Endothelial cell of umbilical vein (primary cell): ENCODE data around the gene PARP6. TPM values are rescaled to one million over a fixed set of nuclear protein-coding genes. Genes with fewer than 3 reads are reported as not detected.

Experiments used
- BruUV-seq: library from RNA; stranded (reverse); fragments of 400-500 nt; replicated peaks from 2 replicates; lab custom pipeline; 2021; lab: Mats Ljungman, UMichigan
- CTCF ChIA-PET: fragments of 300-600, 350-600 bp; sonication (Branson Sonifier 250); formaldehyde crosslinking; loops from one replicate; lab custom pipeline; 2021; ENCODE audit warnings: antibody characterized with exemption, inconsistent platforms; lab: Charles Lee
- POLR2A ChIA-PET: fragments of 300-600, 350-600 bp; sonication (Branson Sonifier 250); formaldehyde crosslinking; loops from one replicate; lab custom pipeline; 2021; ENCODE audit warnings: antibody characterized with exemption, inconsistent platforms; lab: Charles Lee
- DNase-seq: peaks from one replicate; pipeline ENCODE4 v3.0.0-alpha.2; 2011; ENCODE audit warnings: low read depth, low spot score
- FAIRE-seq: peaks from 2 replicates; lab custom pipeline; 2011; peaks lifted over from hg19 to GRCh38; lab: Jason Lieb, UNC
- H2AFZ ChIP-seq: 2 replicates; pipeline ENCODE4 v1.6.0; 2012; ENCODE audit warnings: low read depth, low read length, control low read depth, inconsistent platforms
- H3K27ac ChIP-seq: 2 replicates; pipeline ENCODE4 v1.5.1; 2011; ENCODE audit warnings: low read depth, mild to moderate bottlenecking, control low read depth, low read length, moderate library complexity; ENCODE audit not compliant: insufficient read depth
- H3K27me3 ChIP-seq, 2 experiments: 2 replicates each; pipeline versions ENCODE4 v1.6.0 to v1.6.1; 2011; ENCODE audit warnings: low read length in 2 of 2, mixed read lengths in 1 of 2; ENCODE audit not compliant: control insufficient read depth in 2 of 2, insufficient read depth in 2 of 2
- H3K36me3 ChIP-seq, 2 experiments: 2 replicates in 1 of 2; 3 replicates in 1 of 2; pipeline ENCODE4 v1.5.1; 2011; ENCODE audit warnings: low read length in 2 of 2, mild to moderate bottlenecking in 1 of 2, moderate library complexity in 1 of 2; ENCODE audit not compliant: control insufficient read depth in 2 of 2, insufficient read depth in 2 of 2; ENCODE audit errors: extremely low read depth in 1 of 2
- H3K4me1 ChIP-seq: 3 replicates; pipeline ENCODE4 v1.5.1; 2011; ENCODE audit warnings: mild to moderate bottlenecking, low read length; ENCODE audit not compliant: control insufficient read depth, insufficient read depth; ENCODE audit errors: extremely low read depth
- H3K4me2 ChIP-seq: 2 replicates; pipeline ENCODE4 v1.6.1; 2011; ENCODE audit warnings: low read length, control low read depth, mixed read lengths; ENCODE audit not compliant: insufficient read depth
- H3K4me3 ChIP-seq, 3 experiments: fragments of 200-600 bp in 1 of 3; sonication (generic), shearing (Covaris generic) in 1 of 3; replicated peaks in 1 of 3; 2 replicates each; pipeline ENCODE4 v1.5.1; 2011 to 2016; ENCODE audit warnings: control low read depth in 3 of 3, low read length in 3 of 3, mild to moderate bottlenecking in 2 of 3, inconsistent platforms in 1 of 3, low read depth in 1 of 3, moderate library complexity in 1 of 3; ENCODE audit not compliant: insufficient read depth in 1 of 3
- H3K79me2 ChIP-seq: 2 replicates; pipeline ENCODE4 v1.6.0; 2012; ENCODE audit warnings: low read length, inconsistent platforms; ENCODE audit not compliant: control insufficient read depth, insufficient read depth
- H3K9ac ChIP-seq: replicated peaks from 2 replicates; pipeline ENCODE3; 2011; ENCODE audit warnings: low read length, control low read depth; ENCODE audit not compliant: insufficient read depth; ENCODE audit errors: extremely low read depth
- H3K9me1 ChIP-seq: replicated peaks from 3 replicates; pipeline ENCODE4 v1.6.0; 2011; ENCODE audit warnings: mild to moderate bottlenecking, low read length; ENCODE audit not compliant: control insufficient read depth, insufficient read depth; ENCODE audit errors: extremely low read depth
- H3K9me3 ChIP-seq: replicated peaks from 2 replicates; pipeline ENCODE4 v1.5.1; 2012; ENCODE audit warnings: low read length, inconsistent platforms; ENCODE audit not compliant: control insufficient read depth, insufficient read depth
- H4K20me1 ChIP-seq: replicated peaks from 2 replicates; pipeline ENCODE3; 2011; ENCODE audit warnings: mild to moderate bottlenecking, low read length; ENCODE audit not compliant: control insufficient read depth, insufficient read depth; ENCODE audit errors: extremely low read depth
- CTCF ChIP-seq, 2 donors: IDR thresholded peaks; 1 replicate in 1 of 2; 2 replicates in 1 of 2; pipeline ENCODE4 v1.5.1; 2011; ENCODE audit warnings: low read length in 2 of 2, mild to moderate bottlenecking in 2 of 2, moderate library complexity in 2 of 2, control low read depth in 1 of 2, inconsistent platforms in 1 of 2, low read depth in 1 of 2; ENCODE audit not compliant: insufficient read depth in 1 of 2; ENCODE audit errors: extremely low read depth in 1 of 2
- EZH2 ChIP-seq: IDR thresholded peaks from 2 replicates; pipeline ENCODE4 v1.6.1; 2012; ENCODE audit warnings: borderline replicate concordance, low read depth, mild to moderate bottlenecking, moderate library complexity, low read length, inconsistent platforms; ENCODE audit not compliant: severe bottlenecking
- FOS ChIP-seq: IDR thresholded peaks from 2 replicates; pipeline ENCODE4 v1.6.1; 2011; ENCODE audit warnings: mild to moderate bottlenecking, low read length, moderate library complexity, borderline replicate concordance; ENCODE audit not compliant: insufficient read depth
- GATA2 ChIP-seq: IDR thresholded peaks from 2 replicates; pipeline ENCODE4 v1.7.0; 2011; ENCODE audit warnings: low read depth, mild to moderate bottlenecking, moderate library complexity, mixed read lengths, low read length; ENCODE audit not compliant: insufficient read length, insufficient read depth
- JUN ChIP-seq: IDR thresholded peaks from 2 replicates; pipeline ENCODE4 v1.6.1; 2011; ENCODE audit warnings: borderline replicate concordance, low read depth; ENCODE audit not compliant: insufficient read length, insufficient read depth
- MAX ChIP-seq: IDR thresholded peaks from 2 replicates; pipeline ENCODE4 v1.6.1; 2011; ENCODE audit not compliant: insufficient read depth, insufficient read length
- MYC ChIP-seq: IDR thresholded peaks from one replicate; pipeline ENCODE4 v1.6.1; 2011; ENCODE audit warnings: mild to moderate bottlenecking, low read depth, low read length
- POLR2A ChIP-seq: IDR thresholded peaks from 2 replicates; pipeline ENCODE4 v1.6.1; 2012; ENCODE audit warnings: low read depth, mild to moderate bottlenecking, control low read depth, low read length
- POLR2AphosphoS5 ChIP-seq: IDR thresholded peaks from 2 replicates; pipeline ENCODE4 v1.6.1; 2012; ENCODE audit warnings: low read depth, mild to moderate bottlenecking, control low read depth, low read length, moderate library complexity; ENCODE audit not compliant: insufficient read depth
- dilution Hi-C: fragments of 300-500 bp; cut with MboI; formaldehyde crosslinking; loops from one replicate; pipeline ENCODE4 v1.15.0; 2019; ENCODE audit warnings: low sequenced_read_pairs; ENCODE audit not compliant: extremely low pct_ligation_motif_present
- intact Hi-C: fragments of 100-400 bp; cut with micrococcal nuclease; formaldehyde crosslinking; loops from one replicate; pipeline ENCODE4 v1.10.0; 2022
- polyA plus RNA-seq, 4 experiments: library from polyadenylated mRNA; depleted of rRNA in 3 of 4; stranded (reverse) in 3 of 4; unstranded in 1 of 4; fragments of >200 nt; gene quantifications; 2 replicates each; pipeline versions ENCODE4 v1.2.1 to v1.2.3, GENCODE V29; 2011 to 2012; ENCODE audit warnings: missing spikeins in 1 of 4
- total RNA-seq: library from RNA; stranded (reverse); gene quantifications from 2 replicates; pipeline ENCODE4 v1.2.3, GENCODE V29; 2021

PARP6 gene
- total and polyA plus RNA-seq, 2 donors (not counting 3 experiments of a cell fraction or from before 2014, with no cell fraction given) = 41.1 to 53.3 TPM

- no TSS peak for BruUV-seq
- Histone ChIP-seq H3K4me2 (no peak overlapping the region), H3K79me2 (peaks cover 12% of the 10 kb centered on the region), H3K9me1 (no peaks in the 10 kb centered on the region), H4K20me1 (no peaks in the 10 kb centered on the region), H3K4me1 (peaks cover 8% of the 10 kb centered on the region), H3K27ac (no peak overlapping the region), H3K27me3 (no peaks in the 10 kb centered on the region), H3K36me3 (peaks cover 65 to 73% of the 10 kb centered on the region in 2 experiments), H3K9me3 (no peaks in the 10 kb centered on the region), H2AFZ (no peak overlapping the region), H3K4me3 (no peak overlapping the region), H3K9ac (no peak overlapping the region)
- TF ChIP-seq MAX (no peak), POLR2AphosphoS5 (no peak), GATA2 (no peak), JUN (no peak), POLR2A (no peak), FOS (no peak), EZH2 (no peak), CTCF (IDR thresholded peaks at IDR 0.05; ENCODE audit: extremely low read depth in 1 of 2, insufficient read depth in 1 of 2, low read depth in 1 of 2, low read length in 2 of 2) (no peak), MYC (no peak)
- FAIRE-seq (no peak), DNase-seq (no peak)
- dilution Hi-C loops = no loop called here
- ChIA-PET POLR2A (interaction anchor here (0.6 kb wide), 1 partner anchor 24 kb away, joined by 4 read pairs; no protein-coding TSS in a partner anchor), CTCF (interaction anchor here (0.6 to 1.0 kb wide), 2 partner anchors 22 to 453 kb away, joined by 3 read pairs; no protein-coding TSS in a partner anchor)
- intact Hi-C loops = no loop called here
Measured at GRCh38 chr15:72205896-72206676, 66.3 kb downstream of the PARP6 start.
